ENCODE measurements around the gene P2RX7.

Gene P2RX7

DNA sequence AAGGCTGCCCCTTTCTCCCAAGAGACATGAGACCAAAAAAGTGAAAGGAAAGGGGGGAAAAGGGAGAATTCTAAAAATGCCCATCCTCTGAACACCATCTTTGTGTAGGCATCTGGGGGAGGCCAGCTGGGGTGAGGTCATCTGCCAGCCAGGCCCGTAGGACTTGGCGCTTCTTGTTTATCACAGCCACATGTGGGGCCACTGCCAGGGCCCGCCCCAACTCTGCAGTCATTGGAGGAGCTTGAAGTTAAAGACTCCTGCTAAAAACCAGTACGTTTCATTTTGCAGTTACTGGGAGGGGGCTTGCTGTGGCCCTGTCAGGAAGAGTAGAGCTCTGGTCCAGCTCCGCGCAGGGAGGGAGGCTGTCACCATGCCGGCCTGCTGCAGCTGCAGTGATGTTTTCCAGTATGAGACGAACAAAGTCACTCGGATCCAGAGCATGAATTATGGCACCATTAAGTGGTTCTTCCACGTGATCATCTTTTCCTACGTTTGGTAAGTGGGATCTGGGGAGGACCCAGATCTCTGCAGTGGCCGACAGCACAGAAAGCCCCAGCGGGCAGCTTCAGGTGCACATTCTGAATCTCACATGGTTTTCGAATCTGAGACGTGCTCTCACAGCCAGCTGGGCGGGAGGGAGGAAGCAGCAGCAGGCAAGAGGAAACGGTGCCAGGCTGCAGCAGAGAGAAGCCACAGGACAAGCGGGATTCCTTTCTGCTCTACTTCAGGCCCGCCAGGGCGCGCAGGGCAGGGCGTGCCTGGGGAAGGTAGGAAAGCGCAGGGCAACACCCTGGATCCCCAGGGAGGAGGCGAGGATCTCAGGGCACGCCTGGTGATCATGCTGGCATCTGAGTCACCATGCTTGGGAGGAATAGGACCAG lies at the start of gene P2RX7:
Gene P2RX7 (plus strand): TSS at position 276 of the 881 bp plus-strand sequence. CDS start 95 bp downstream, at position 371.
- H3K27me3 ChIP-seq, result no peaks in the 10 kb centered on the region
- H3K27ac ChIP-seq, result peak within 1 kb of the TSS; percentile 36 to 56
- TF ChIP-seq CTCF (IDR thresholded peaks at IDR 0.05), result no peak
- H3K4me1 ChIP-seq, result peaks cover 4 to 23% (median 14%) of the 10 kb centered on the region in 4 donors
- H3K9me3 ChIP-seq, result no peaks in the 10 kb centered on the region
- H3K36me3 ChIP-seq, result no peaks in the 10 kb centered on the region
- DNase-seq, result peak; percentile 81 to 82
- intact Hi-C loops (cut with DNase I; ENCODE audit: low total_unique reads), result no loop called here
- peak within 1 kb of the TSS; percentile 50 to 57 for H3K4me3 ChIP-seq

- intact Hi-C loops (cut with DNase I; ENCODE audit: low total_unique reads), result no loop called here
- no peak for TF ChIP-seq CTCF (IDR thresholded peaks at IDR 0.05)
- H3K4me3 ChIP-seq, result no peak overlapping the region
- H3K36me3 ChIP-seq, result no peaks in the 10 kb centered on the region
- H3K9me3 ChIP-seq, result no peaks in the 10 kb centered on the region
- H3K27me3 ChIP-seq, result no peaks in the 10 kb centered on the region
- no peak for DNase-seq
- no peak overlapping the region for H3K27ac ChIP-seq
- H3K4me1 ChIP-seq, result no peaks in the 10 kb centered on the region
Measured at GRCh38 chr12:121084229-121084628, 48.4 kb upstream of the P2RX7 start.

DNA sequence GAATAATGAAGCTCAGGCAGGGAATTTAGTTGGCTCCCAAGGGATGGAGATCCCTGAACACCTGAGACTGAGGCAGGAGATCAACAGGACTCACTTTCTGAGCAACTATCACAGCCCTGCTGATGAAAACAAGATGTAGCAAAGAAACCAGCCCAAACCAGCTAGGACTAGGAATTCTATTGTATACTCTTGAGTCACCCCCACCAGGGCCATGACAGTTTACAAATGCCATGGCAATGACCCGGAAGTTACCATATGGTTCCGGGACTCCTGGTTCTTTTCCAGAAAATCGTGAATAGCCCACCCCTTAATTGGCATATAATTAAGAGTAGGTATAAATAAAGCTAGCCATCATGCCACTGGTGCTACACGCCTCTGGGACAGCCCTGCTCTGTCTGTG lies 47.6 kb upstream of the P2RX7 start:
- Histone ChIP-seq H3K9me3 (no peaks in the 10 kb centered on the region), H3K27ac (no peak overlapping the region), H3K4me1 (no peaks in the 10 kb centered on the region), H3K27me3 (no peaks in the 10 kb centered on the region), H3K36me3 (no peaks in the 10 kb centered on the region), H3K4me3 (no peak overlapping the region)
- no peak for DNase-seq
- intact Hi-C loops (cut with DNase I; ENCODE audit: low total_unique reads), result no loop called here
- TF ChIP-seq CTCF (IDR thresholded peaks at IDR 0.05), result no peak

DNA sequence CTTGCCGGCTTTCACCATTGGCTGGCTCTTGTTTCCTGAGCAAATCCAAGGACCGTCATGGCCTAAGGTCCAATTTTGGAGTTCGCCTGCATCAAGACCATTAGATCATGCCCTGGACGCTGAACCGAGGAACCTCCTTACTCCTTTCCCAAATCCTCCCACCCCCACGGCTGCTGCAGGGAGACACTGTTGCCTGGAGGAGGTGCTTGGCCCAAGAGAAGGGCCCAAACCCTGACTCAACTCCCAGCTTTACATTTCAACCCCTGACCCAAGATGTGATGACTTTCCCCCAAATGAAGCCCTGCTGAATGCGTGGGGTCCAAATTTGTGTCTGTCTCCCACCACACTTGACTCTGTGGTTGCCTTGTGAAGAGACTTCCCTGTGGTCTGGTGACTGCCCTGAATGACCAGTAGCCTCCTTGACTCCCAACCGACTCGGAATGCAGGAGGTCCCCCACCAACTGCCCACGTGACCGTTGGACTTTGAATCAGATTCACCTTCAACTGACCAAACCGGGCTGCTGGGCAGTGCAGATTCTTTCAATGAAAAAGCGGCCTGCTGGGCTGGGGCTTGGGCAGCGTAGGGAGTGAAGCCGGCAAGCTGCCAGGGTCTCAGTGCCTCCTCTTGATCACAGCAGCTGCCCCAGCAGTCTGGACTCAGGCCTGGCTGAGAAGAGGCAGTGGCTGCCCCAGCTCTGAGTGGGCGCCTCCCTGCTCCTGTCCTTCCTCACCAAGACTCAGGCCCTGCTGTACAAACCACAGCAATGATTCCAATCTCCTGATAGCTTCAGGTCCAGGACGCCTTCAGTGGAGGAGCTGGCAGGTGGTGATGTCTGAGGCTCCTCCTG lies 46.9 kb upstream of the P2RX7 start:
- no peaks in the 10 kb centered on the region for H3K9me3 ChIP-seq
- H3K27me3 ChIP-seq, result no peaks in the 10 kb centered on the region
- no peak for TF ChIP-seq CTCF (IDR thresholded peaks at IDR 0.05)
- H3K4me3 ChIP-seq, result no peak overlapping the region
- H3K36me3 ChIP-seq, result no peaks in the 10 kb centered on the region
- H3K27ac ChIP-seq, result no peak overlapping the region
- intact Hi-C loops (cut with DNase I; ENCODE audit: low total_unique reads), result no loop called here
- DNase-seq, result no peak
- H3K4me1 ChIP-seq, result no peaks in the 10 kb centered on the region

- H3K27me3 ChIP-seq, result no peaks in the 10 kb centered on the region
- H3K9me3 ChIP-seq, result no peaks in the 10 kb centered on the region
- no peak for DNase-seq
Measured at GRCh38 chr12:121086781-121087295, 45.8 kb upstream of the P2RX7 start.

More at GRCh38 chr12:121086781-121087295, 45.8 kb upstream of the P2RX7 start:
- Histone ChIP-seq H3K27ac (no peak overlapping the region), H3K4me1 (no peaks in the 10 kb centered on the region), H3K4me3 (no peak overlapping the region), H3K36me3 (no peaks in the 10 kb centered on the region)
- no peak for TF ChIP-seq CTCF (IDR thresholded peaks at IDR 0.05)
- intact Hi-C loops (cut with DNase I; ENCODE audit: low total_unique reads), result no loop called here

Measured in tibial artery (tissue), 4 donors.